Stomach (tissue), 4 donors: Measurements from ENCODE around the gene CRLF3.

Source experiments
- POLR2A ChIP-seq, 4 donors: fragments of 450-650 bp; IDR thresholded peaks; one replicate each; pipeline ENCODE4 v1.6.1; 2016; ENCODE audit warnings: antibody characterized with exemption in 4 of 4, control low read depth in 2 of 4, mild to moderate bottlenecking in 1 of 4, moderate library complexity in 1 of 4
- TF ChIP-seq, protein P1 (sequence below), 7 experiments: fragments of 450-650 bp in 4 of 7; fragments of 200-600 bp in 3 of 7; sonication (generic) in 3 of 7; IDR thresholded peaks; one replicate each; pipeline ENCODE4 v1.5.1; 2016 to 2019; ENCODE audit warnings: antibody characterized with exemption in 7 of 7, control low read depth in 2 of 7, mild to moderate bottlenecking in 1 of 7

DNA sequence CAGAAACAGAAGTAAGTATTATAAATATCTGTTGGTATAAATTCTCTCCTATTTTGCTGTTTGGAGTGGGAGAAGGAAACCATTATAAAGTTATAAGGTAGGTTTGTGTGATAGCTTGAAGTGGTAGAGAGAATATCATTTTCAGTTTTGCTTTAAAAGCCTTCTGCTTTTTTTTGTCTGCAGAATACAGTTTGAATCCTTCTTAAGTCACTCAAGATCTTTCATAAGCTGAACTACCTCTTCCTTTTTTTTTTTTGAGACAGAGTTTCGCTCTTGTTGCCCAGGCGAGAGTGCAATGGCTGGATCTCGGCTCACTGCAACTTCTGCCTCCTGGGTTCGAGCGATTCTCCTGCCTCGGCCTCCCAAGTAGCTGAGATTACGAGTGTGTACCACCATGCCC is 16.3 kb upstream of the CRLF3 start:
- TF ChIP-seq, protein P1, sequence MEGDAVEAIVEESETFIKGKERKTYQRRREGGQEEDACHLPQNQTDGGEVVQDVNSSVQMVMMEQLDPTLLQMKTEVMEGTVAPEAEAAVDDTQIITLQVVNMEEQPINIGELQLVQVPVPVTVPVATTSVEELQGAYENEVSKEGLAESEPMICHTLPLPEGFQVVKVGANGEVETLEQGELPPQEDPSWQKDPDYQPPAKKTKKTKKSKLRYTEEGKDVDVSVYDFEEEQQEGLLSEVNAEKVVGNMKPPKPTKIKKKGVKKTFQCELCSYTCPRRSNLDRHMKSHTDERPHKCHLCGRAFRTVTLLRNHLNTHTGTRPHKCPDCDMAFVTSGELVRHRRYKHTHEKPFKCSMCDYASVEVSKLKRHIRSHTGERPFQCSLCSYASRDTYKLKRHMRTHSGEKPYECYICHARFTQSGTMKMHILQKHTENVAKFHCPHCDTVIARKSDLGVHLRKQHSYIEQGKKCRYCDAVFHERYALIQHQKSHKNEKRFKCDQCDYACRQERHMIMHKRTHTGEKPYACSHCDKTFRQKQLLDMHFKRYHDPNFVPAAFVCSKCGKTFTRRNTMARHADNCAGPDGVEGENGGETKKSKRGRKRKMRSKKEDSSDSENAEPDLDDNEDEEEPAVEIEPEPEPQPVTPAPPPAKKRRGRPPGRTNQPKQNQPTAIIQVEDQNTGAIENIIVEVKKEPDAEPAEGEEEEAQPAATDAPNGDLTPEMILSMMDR (IDR thresholded peaks at IDR 0.05) = no peak
- no peak for TF ChIP-seq POLR2A (IDR thresholded peaks at IDR 0.05)
